GM18505 (cell line): Measurements from ENCODE around the gene MIB2.

Experiments
- ATAC-seq: cut with Tn5 transposase; IDR thresholded peaks from one replicate; pipeline ENCODE4 v1.9.1; 2021; ENCODE audit not compliant: unreplicated experiment
- POLR2A ChIP-seq: IDR thresholded peaks from 4 replicates; pipeline ENCODE4 v1.6.1; 2011; ENCODE audit warnings: borderline replicate concordance; ENCODE audit not compliant: insufficient read depth, insufficient read length; ENCODE audit errors: extremely low read depth

The MIB2 gene

DNA sequence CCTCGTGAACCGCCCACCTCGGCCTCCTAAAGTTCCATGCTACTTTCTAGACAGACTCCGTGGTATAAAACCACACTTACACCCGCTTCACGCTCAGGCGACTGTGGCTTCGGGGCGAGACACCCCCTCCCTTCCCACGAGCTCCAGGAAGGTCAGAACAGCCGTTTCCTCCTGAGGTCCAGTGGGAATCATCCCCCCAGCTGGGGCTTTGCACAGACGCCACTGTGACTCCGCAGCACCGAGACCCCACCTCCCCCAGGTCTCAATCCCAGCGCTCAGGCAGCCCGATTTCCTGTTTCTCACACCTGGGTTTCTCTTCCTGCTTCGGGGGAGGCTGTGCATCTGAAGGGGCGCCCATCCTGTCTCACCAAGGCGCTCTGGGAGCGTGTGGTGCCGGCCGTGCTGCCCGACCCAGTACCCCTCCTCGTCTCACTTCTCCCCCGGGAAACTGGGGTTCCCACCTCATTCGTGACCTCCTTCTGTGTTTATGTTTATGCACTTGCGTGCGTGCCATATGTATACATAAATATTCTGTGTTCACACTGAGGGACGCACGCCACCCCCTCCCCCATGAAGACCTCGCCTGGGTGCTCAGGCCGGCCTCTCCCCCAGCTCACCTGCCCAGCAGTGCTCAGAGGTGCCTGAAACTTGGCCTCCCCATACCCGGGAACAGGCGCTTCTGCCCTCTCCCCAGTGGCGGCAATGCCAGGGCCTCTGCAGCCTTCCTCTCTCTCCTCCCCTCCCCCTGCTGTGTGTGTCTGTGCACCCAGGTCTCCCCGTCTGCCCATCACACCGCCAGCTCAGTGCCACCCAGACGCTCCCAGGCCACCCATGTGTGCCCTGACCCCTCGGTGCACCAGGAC, 62.6 kb downstream of the MIB2 start:
- TF ChIP-seq POLR2A: peak; percentile 53
- peak; percentile 60 for ATAC-seq

DNA sequence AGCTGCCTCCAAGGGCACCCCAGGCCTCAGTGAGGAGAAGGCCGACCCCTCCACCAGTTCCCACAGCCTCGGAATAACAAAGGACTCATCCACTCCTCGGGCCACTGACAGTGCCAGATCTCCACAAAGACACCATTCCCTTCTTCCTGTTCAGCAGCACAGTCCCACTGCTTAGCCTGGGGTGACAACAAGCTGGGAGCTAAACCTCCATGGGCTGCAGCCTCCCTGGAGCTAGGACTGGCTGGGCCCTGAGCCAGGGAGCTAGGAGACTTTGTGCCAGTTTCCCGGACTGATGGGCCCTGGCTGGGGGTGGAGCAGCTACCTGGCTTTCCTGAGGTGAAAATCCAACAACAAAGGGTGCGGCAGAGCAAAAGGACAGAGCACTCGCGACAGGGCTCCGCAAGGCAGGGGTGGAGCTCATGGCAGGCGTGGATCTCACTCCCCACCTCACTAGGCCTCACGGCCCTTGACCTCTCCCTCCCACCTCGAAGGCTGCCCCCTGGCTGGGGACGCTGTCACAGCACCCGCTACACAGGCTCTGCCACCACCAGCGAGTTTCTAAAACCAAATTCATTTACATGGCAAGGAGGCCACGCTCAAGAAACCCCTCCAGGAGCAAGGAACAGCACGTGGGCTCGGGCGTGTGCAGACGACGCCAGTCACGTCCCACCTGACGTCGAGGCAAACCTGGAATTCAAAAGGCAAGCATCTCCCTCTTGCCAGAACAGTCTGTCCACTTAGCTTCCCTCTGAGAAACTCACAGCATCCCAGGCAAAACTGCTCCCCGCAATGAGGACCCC, 63.5 kb downstream of the MIB2 start:
- no peak for TF ChIP-seq POLR2A
- no peak for ATAC-seq
